GM06990 (cell line): ENCODE results near the gene KRT79.

Experiments used
- DNase-seq: peaks from one replicate; pipeline ENCODE4 v3.0.0-alpha.2; 2011; ENCODE audit not compliant: insufficient read length; ENCODE audit errors: extremely low read depth
- H3K27me3 ChIP-seq: replicated peaks from 2 replicates; pipeline ENCODE4 v1.6.0; 2011; ENCODE audit warnings: low read length; ENCODE audit not compliant: control insufficient read depth, insufficient read depth
- H3K36me3 ChIP-seq: 2 replicates; pipeline ENCODE4 v1.5.1; 2011; ENCODE audit warnings: low read length; ENCODE audit not compliant: control insufficient read depth, insufficient read depth
- H3K4me3 ChIP-seq: replicated peaks from 2 replicates; pipeline ENCODE4 v1.5.1; 2011; ENCODE audit warnings: low read depth, mild to moderate bottlenecking, control low read depth, low read length
- TF ChIP-seq, protein P1 (sequence below): IDR thresholded peaks from 2 replicates; pipeline ENCODE4 v1.5.1; 2011; ENCODE audit warnings: low read length, control low read depth, mild to moderate bottlenecking, inconsistent platforms; ENCODE audit not compliant: insufficient read depth, poor library complexity, severe bottlenecking

KRT79 gene

DNA sequence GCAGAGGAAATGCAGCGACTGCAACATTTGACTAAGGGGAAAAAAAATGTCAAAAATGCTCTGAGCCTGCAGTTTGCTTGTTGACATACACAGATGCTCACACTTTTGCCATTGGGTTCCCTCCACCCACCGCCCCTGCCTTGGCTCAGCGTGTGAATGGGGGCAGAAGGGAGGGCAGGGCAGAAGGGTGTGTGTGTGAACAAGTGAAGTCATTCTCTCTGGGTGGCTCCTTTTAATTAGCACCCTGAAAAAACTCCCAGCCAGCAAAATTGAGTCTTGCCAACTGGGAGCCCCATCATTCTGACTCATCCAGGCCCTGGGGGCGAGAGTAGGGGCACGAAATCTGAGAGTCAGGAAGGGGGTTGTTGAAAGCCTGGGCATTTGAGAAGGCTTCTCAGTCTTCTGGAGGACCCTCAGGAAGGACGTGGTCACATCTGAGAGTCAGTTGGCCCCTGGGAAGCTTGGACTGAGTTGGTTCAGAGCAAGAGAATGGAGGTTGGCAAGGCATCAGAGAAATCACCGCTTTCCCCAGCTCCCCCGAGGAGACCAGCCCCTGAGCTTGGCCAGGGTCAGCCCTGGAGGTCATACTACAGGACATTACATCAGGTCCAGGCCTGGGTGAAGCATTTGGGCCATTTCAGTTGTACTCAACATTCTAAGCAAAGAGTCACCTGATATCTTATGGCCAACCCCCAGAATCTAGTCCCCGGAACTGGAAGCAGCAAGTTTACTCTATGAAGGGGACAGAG lies 37.4 kb upstream of the KRT79 start:
- no peak for DNase-seq
- TF ChIP-seq, protein P1, sequence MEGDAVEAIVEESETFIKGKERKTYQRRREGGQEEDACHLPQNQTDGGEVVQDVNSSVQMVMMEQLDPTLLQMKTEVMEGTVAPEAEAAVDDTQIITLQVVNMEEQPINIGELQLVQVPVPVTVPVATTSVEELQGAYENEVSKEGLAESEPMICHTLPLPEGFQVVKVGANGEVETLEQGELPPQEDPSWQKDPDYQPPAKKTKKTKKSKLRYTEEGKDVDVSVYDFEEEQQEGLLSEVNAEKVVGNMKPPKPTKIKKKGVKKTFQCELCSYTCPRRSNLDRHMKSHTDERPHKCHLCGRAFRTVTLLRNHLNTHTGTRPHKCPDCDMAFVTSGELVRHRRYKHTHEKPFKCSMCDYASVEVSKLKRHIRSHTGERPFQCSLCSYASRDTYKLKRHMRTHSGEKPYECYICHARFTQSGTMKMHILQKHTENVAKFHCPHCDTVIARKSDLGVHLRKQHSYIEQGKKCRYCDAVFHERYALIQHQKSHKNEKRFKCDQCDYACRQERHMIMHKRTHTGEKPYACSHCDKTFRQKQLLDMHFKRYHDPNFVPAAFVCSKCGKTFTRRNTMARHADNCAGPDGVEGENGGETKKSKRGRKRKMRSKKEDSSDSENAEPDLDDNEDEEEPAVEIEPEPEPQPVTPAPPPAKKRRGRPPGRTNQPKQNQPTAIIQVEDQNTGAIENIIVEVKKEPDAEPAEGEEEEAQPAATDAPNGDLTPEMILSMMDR = no peak
- no peak overlapping the region for H3K4me3 ChIP-seq

DNA sequence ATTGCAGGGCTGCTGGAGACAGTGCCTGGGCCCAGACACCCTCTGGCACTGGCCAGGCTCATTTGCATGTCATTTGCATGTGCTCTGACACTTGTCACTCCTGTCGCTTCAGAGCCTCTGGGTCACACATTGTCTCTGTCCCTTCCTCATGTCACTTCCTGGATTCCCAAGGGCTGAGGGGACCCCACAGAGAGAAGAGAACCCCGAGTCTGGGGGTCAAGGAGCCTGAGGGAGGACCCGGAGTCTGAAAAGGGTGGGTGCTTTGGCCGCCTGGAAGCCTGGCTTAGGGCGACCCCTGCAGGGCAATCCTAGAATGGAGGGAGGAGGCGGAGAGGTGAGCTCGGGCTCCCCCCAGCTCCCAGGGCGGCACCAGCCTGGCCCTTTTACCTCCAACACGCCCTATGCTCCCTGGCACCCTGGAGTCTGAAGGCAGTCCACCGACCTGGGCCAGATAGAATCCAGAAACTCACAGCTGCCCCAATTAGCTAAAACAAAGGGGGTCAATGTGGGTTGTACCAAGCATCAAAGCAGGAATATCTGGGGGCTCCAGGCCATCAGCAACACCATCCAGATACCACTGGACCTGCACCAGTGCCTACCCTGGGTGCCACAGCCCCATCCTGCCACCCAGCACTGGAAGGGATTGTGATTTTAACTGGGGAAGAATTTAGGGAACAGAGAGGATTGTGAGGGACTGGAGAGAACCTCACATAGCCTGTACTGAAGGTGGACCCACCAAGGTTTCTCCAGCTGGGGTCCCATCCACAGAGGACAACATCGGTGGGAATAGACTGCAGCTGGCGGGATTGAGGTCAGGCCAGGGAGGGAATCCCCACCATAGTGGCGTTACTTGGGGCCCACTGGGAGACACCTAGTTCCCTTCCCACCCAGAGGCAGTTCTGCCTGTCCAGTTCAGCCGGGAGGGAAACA lies 36.5 kb upstream of the KRT79 start:
- Histone ChIP-seq H3K4me3 (no peak overlapping the region), H3K36me3 (no peaks in the 10 kb centered on the region), H3K27me3 (no peaks in the 10 kb centered on the region; the same call in 1 of the 2 replicates)
- DNase-seq = peak; percentile 48
- TF ChIP-seq, protein P1 = peak; percentile 95

More for the DNA sequence above, 37.4 kb upstream of the KRT79 start:
- Histone ChIP-seq H3K27me3 (no peaks in the 10 kb centered on the region), H3K36me3 (no peaks in the 10 kb centered on the region)

DNA sequence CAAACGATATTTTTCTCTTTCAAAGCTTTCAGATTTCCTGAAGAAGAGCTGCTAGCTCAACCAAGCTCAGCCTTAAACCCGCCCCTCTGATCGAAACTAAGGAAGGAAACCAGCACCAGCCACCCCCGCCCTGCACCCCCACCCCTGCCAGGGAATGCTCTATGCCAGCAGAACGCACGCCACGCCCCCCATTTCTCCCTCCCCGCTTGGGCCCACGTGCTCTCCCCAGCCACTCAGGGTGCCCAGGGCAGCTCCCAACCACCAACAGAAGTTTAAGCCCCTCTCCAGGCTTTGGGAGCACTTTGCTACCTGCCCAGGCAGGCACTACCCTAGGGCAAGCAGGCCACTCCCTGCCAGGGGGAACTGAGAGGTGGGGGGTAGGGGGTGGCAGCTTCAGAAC lies 33.5 kb upstream of the KRT79 start:
- no peaks in the 10 kb centered on the region for H3K36me3 ChIP-seq
- TF ChIP-seq, protein P1 = no peak
- H3K27me3 ChIP-seq = no peaks in the 10 kb centered on the region; the same call in 1 of the 2 replicates
- no peak overlapping the region for H3K4me3 ChIP-seq
- DNase-seq = no peak

DNA sequence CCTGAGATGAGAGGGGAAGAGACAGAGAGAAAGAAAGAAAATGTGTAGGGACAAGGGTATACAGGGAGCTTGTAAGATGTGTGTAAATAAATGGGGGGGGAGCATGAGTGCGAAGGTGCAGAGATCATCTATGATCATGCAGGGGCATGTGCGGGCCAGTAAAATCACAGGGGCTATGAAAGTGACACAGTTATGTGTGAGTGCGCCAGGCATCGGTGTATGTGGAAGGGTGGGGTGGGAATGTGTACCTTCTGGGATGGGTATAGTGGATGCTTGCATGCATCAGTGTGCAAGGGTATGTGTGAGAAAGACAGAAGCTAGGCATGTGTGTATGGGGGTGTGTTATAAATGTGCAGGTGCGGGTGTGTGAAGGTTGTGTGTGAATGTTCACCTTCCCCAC lies 33.0 kb upstream of the KRT79 start:
- Histone ChIP-seq H3K4me3 (no peak overlapping the region), H3K36me3 (no peaks in the 10 kb centered on the region), H3K27me3 (no peaks in the 10 kb centered on the region; the same call in 1 of the 2 replicates)
- no peak for DNase-seq
- TF ChIP-seq, protein P1 = no peak

DNA sequence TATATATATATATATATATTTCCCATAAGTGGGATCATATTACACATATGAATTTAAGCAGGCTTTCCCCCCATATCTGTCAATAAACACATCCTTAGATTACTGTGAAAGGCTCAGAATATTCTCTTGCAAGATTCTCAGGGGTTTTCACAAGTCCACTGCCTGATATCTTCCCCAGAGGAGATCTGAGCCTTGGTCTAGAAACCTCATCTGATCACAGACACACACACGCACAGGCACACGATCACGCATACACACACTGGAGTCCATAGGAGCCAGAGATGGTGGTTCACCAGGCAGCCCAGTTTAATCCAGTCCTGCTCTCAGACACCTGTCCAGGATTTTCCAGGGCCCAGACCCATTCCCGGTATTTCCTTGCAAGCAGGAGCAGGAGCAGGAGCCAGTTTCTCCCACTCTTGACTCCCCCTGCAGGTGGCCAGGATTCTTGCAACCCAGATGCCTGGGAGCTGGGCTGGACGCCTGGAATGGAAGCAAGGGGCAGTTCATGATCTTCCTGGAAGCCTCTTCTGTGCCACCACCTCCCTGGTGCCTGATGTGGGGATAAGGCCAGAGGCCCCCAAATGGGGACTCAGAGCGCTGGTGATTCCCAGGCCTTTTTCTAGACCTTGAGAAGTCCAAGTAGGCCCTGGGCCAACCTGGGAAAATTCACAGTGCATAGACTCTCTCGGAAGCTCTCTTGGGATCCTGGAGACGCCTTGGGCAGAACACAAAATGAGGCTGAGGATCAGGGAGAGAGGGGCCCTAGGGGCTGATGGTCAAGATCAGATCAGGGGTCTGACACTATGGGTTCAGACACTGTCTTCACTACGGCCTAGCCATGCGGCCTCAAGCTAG lies 31.2 kb upstream of the KRT79 start:
- no peak for DNase-seq
- Histone ChIP-seq H3K27me3 (no peaks in the 10 kb centered on the region; the same call in none of the 2 replicates), H3K36me3 (no peaks in the 10 kb centered on the region), H3K4me3 (no peak overlapping the region)
- TF ChIP-seq, protein P1 = peak; percentile 86
